Stimulated activated CD4-positive, alpha-beta T cell treated with anti-CD3 and anti-CD28 coated beads, Interleukin-2, amount 100 ng/mL, for 48 hours (primary cell): ENCODE measurements around the gene FMOD.
"Not testable (repeated sequence)": the region's sequence is repeated elsewhere in the genome, so short reads cannot be mapped to it uniquely, and the experiment has no call there.

Experiments
- DNase-seq, 2 donors: peaks; one replicate each; pipeline ENCODE4 v3.0.0-alpha.2; 2020

The FMOD gene

GRCh38 chr1:203304919-203305808, 45.8 kb downstream of the FMOD start, which contains the start of gene BTG2:
BTG2 (plus strand) TSS chr1:203305519; CDS start chr1:203305607, 88 bp downstream.
- DNase-seq, result peak; percentile 82 to 83

GRCh38 chr1:203304391-203304918, 46.5 kb downstream of the FMOD start:
- DNase-seq, result no peak

- DNase-seq, result no peak
Observed at GRCh38 chr1:203302894-203303293, 48.0 kb downstream of the FMOD start.

- no peak for DNase-seq
Observed at GRCh38 chr1:203302456-203302855, 48.5 kb downstream of the FMOD start.

GRCh38 chr1:203301331-203301668, 49.6 kb downstream of the FMOD start:
- no peak for DNase-seq

GRCh38 chr1:203300441-203301330, 50.2 kb downstream of the FMOD start:
- DNase-seq, result no peak

- not testable (repeated sequence) for DNase-seq
Observed at GRCh38 chr1:203299719-203300429, 51.0 kb downstream of the FMOD start.

GRCh38 chr1:203299169-203299568, 51.8 kb downstream of the FMOD start:
- no peak for DNase-seq

- no peak for DNase-seq
Observed at GRCh38 chr1:203296460-203297073, 54.4 kb downstream of the FMOD start.

GRCh38 chr1:203295796-203296195, 55.1 kb downstream of the FMOD start:
- DNase-seq, result no peak

- DNase-seq, result no peak
Observed at GRCh38 chr1:203291201-203292096, 59.5 kb downstream of the FMOD start.
